Measurements from ENCODE around the gene NPAS3.

DNA sequence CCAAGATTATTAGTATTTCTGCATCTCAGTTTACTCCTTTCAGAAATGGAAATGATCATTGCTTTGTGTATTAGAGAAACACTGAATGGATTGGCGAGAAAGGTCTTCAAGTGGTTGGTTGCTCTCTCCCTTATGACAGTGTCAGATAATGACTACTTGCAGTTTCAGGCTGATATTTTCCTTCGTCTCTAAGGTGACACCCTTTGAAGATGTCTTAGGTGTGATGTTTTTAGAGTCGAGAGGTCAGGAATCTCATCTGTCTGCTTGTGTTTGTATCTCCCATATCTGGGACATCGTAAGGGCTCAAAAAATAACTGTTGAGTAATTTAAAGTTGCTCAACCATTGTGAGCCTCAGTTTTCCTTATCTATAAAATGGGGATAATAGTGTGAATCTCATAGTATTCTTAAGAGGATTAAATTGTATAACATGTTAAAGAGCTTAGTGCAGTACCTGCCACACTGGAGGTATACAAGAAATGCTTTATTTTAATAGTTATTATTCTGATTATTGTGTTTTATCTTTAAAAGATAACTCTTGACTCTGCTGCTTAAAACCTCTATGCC lies 40.1 kb downstream of the NPAS3 start:
- TF ChIP-seq CTCF (IDR thresholded peaks at IDR 0.05) (no peak), POLR2A (IDR thresholded peaks at IDR 0.05) (no peak)

Data from uterus (tissue), 2 donors.